ENCODE results near the gene MGAT3.
A peak's percentile ranks its signal among the peaks of the same experiment; 100 is the strongest.
"Not testable (repeated sequence)": the region's sequence is repeated elsewhere in the genome, so short reads cannot be mapped to it uniquely, and the experiment has no call there.

The MGAT3 gene

DNA sequence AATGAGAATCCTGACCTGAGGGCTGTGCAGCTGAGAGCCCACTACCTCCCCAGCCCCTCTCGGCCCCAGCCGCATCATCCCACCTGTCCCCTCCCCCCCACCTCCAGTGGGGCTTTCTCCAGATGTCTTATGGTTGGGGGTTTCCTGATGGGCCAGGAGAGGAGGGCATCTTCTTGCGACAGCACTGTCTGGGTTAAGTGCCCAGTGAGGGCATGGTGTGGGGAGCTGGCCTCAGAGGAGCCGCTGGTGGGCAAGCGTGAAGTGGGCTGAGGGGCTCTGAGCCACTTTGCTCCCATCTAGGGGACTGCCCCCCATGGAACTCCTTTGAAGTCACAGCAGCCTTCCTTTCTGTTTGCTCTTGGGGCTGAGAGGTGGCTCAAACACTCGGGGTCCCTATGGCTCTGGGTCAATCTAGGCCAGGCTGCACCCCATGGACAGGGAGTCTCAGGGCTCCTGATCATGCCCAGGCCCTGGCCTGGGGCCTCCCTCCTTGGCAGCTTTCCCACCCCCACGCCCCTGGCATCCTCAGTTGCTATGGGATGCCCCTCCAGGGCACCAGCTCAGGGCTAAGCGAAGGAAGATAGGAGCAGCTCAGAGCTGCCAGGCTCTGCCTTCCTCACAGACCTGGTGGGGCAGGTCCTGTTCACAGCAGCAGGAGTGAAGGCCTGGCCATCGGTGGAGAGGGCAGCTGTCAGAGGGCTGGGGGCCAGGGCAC is 34.3 kb downstream of the MGAT3 start:
- no peak for DNase-seq (ENCODE audit: low read depth, low spot score)

GRCh38 chr22:39491696-39492095 is 34.9 kb downstream of the MGAT3 start:
- no peak for DNase-seq (ENCODE audit: low read depth, low spot score)

DNA sequence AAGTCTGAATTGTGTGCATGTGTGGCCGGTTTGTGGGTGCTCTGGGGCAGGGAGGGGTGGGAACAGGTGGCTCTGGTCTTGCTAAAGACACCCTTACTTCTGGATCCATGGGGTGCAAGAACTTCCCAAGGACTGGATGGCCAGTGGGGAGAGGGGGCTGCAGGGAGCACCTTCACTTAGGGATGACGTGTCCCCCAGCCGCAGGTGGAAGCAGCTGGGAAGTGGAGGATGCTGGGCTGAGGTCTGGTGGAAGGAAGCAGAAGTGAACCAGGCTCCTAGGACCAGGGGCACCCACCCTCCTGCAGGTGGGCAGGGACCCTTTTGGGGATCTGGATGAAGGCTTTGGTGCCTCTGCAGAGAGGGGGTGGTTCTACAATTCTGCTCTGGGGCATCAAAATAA is 35.4 kb downstream of the MGAT3 start:
- DNase-seq (ENCODE audit: low read depth, low spot score): no peak

DNA sequence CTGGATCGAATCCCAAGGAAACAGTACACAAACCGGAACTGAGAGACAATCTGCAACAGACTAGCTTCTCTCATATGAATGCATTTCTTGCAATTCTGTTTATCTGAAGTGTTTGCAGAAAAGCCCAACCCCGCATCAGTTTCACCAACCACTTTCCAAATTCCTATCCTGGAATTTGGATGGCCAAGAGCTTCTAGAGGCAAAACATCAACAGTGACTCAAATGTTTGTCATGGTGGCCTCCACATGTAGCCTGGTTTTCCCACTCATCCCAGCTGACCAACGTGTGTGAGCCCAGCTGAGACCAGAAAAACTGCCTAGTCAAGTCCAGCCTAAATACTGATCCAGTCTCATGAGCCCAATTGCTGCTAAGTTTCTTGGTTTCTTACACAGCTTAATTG is 36.9 kb downstream of the MGAT3 start:
- DNase-seq (ENCODE audit: low read depth, low spot score): no peak

- no peak for DNase-seq (ENCODE audit: low read depth, low spot score)
Observed at GRCh38 chr22:39494471-39495120, 37.8 kb downstream of the MGAT3 start.

DNA sequence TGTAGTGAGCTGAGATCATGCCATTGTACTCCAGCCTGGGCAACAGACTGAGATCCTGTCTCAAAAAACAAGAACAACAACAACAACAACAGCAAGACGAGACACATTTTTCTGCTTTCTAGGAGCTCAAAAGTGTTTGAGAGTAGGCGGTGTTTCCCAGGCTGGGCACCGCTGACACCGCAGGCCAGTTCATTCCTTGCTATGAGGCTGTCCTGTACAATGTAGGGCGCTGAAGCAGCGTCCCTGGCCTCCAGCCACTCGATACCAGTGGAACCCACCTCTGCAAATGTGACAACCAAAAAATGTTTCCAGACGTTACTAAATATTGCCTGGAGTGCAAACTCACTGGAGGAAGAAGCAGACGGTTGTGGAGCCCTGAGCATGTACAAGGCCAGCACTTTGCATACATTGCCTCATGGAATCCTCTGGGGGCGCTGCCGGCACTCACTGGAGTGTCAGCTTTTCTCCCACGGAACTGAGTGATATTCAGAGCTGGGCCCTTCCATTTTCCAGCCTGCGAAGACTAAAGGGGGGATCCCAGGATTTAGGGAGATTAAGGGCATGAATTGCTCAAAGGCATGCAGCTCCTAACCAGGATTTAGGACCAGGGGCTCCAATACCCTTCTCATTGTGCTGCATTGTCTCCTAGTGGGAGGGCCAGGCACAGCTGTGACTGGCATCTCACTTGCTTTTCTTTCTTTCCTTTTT is 39.5 kb downstream of the MGAT3 start:
- no peak for DNase-seq (ENCODE audit: low read depth, low spot score)

DNA sequence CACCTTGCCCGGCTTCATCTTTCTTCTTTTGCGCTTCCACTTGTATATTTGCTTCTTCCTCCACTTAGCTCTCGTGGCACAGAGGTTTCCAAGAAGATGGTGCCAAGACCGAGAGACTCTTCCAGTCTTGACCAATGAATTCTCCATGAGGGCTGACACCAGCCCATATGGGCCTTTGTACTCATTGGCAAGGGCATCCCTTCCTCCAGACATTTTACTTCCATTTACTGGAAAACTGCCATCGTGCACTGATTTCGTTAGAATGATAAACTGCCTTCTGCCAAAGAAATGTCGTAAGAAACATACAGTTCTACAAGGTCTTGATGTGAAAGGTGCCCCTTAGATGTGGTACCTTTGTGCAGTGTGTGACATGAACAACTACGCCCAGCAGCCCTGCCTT is 40.6 kb downstream of the MGAT3 start:
- no peak for DNase-seq (ENCODE audit: low read depth, low spot score)

GRCh38 chr22:39498368-39498767 is 41.6 kb downstream of the MGAT3 start:
- DNase-seq (ENCODE audit: low read depth, low spot score): no peak

- DNase-seq (ENCODE audit: low read depth, low spot score): no peak
Observed at GRCh38 chr22:39498802-39499201, 42.0 kb downstream of the MGAT3 start.

- DNase-seq (ENCODE audit: low read depth, low spot score): no peak
Observed at GRCh38 chr22:39500101-39500500, 43.3 kb downstream of the MGAT3 start.

- DNase-seq (ENCODE audit: low read depth, low spot score): no peak
Observed at GRCh38 chr22:39501644-39502108, 44.9 kb downstream of the MGAT3 start.

DNA sequence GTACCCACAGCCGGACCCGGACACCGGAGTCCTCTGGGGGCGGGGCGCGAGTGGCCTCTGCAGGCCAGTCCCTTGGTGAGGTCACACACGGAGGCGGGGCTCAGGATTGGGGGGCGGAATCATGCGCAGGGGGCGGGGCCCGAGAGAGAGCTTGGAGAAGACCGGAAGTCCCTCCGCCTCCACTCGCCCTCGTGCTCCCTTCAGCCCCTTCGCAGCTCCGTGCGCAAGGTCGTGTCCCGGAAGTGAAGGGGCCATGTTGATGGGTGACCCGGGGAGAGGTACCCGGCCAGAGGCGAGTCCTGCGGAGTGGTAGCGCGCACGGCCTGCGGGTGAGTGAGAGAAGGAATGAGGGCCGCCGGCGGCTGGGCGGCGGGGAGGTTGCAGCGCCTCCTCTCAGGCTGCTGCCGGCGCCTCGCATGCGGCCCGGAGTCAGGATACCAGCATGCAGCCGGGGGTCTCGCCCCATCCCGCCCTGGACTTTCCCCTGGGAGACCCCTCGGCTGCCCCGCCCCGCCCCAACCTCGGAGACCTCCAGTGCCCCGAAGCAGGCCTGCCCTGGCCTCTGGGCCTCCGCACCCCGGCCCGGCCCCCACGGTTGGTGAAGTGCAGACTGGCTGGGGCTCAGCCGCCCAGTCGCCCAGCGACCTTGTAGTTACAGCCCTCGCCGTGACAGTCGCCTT is 45.4 kb downstream of the MGAT3 start, which contains the start of gene MIEF1:
Gene MIEF1 (plus strand): TSS at position 182 of the 680 bp plus-strand sequence. CDS start 9,005 bp downstream, outside the sequence.
- DNase-seq (ENCODE audit: low read depth, low spot score): peak; percentile 92

DNA sequence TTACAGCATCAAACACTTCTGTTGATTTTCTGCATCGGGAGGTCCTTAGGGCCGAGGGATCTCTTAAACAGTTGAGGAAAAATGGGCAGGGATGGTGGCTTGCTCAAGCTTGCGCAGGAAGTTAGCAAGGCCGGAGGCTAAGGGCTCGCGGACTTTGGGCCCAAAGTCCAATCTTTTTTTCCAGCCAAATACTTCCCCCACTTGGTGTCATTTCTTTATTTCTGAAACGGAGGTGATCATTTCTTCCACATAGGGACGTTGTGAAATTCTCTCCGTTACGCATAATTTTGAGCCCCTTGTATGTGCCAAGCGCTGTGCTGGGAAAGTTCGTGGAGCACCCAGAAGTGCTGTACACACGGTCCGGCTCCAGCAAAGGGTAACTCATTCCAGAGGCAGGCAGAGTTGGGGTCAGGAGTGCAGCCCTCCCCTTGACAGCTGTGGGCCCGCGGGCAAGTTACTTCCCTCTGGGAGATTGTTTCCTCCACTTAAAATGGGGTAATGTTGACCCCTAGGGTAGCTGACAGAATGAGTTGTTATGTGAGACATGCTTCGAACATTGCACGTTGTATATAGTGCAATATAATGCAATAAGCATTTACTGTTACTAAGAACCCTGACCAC is 46.1 kb downstream of the MGAT3 start:
- no peak for DNase-seq (ENCODE audit: low read depth, low spot score)

DNA sequence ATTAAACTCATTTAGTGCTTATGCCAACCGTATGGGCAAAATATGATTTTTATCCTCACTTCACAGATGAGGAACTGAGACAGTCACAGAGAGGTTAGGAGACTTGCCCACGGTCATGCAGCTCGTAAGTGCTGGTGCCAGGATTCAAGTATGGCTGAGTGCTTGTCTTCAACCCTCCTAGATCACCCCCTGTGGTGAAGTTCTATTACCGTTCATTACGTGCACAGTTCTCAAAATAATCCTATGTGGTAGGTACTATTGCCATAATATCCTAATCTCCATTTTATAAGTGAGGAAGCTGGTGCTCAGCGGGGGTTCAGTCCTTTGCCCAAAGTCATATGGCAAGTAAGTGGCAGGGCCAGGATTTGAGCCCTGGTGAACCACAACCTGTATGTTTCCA is 46.8 kb downstream of the MGAT3 start:
- DNase-seq (ENCODE audit: low read depth, low spot score): no peak

DNA sequence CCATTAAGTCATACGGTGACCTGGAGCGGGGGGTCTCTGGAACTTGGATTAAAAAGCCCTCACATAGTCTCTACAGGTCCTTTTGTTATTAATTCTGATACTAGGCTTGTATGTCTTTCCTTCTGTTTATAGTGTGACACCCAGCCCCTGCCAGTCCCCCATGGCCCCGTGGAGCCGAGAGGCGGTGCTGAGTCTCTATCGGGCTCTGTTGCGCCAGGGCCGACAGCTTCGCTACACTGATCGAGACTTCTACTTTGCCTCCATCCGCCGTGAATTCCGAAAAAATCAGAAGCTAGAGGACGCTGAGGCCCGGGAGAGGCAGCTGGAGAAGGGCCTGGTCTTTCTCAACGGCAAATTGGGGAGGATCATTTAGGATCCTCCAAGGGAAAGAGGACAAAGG is 47.3 kb downstream of the MGAT3 start:
- no peak for DNase-seq (ENCODE audit: low read depth, low spot score)

GRCh38 chr22:39507021-39507420 is 50.2 kb downstream of the MGAT3 start:
- DNase-seq (ENCODE audit: low read depth, low spot score): not testable (repeated sequence)

- no peak for DNase-seq (ENCODE audit: low read depth, low spot score)
Observed at GRCh38 chr22:39508393-39508792, 51.6 kb downstream of the MGAT3 start.

GRCh38 chr22:39510529-39511149 is 53.8 kb downstream of the MGAT3 start:
- no peak for DNase-seq (ENCODE audit: low read depth, low spot score)

DNA sequence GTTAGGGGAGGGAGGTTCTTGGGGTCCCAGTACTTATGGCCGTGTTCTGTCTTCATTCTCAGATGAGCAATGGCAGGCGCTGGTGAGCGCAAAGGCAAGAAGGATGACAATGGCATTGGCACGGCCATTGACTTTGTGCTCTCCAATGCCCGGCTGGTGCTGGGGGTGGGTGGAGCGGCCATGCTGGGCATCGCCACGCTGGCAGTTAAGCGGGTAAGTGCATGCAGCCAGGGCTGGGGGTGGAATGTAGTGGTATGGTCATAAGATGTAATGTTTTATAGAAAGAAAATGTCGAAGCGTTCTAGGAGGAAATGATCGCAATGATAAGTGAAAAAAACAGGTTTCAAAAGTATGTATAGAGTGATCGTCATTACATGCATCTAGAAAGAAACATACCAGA is 54.4 kb downstream of the MGAT3 start:
- DNase-seq (ENCODE audit: low read depth, low spot score): no peak

DNA sequence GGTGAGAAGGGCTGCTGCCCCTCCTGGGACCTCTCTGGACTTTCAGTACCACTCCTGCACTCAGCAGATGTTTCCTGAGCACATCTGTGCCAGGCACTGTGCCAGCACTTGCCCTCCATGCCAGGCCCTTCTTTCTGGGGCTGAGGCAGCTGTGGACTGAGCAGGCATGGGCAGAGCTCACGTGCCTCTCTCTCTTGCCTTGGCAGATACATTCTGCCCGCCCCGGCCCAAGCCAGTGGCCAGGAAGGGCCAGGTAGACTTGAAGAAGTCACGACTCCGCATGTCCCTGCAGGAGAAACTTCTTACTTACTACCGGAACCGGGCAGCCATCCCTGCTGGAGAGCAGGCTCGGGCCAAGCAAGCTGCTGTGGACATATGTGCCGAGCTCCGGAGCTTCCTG is 55.2 kb downstream of the MGAT3 start:
- DNase-seq (ENCODE audit: low read depth, low spot score): no peak

- DNase-seq (ENCODE audit: low read depth, low spot score): no peak
Observed at GRCh38 chr22:39513791-39514190, 57.0 kb downstream of the MGAT3 start.
